GM18867 (cell line): ENCODE measurements around the gene ETFDH.
A peak's percentile ranks its signal among the peaks of the same experiment; 100 is the strongest.
"Not testable (repeated sequence)": the region's sequence is repeated elsewhere in the genome, so short reads cannot be mapped to it uniquely, and the experiment has no call there.

Experiments
- ATAC-seq: cut with Tn5 transposase; IDR thresholded peaks from one replicate; pipeline ENCODE4 v1.9.1; 2021; ENCODE audit warnings: mild to moderate bottlenecking, moderate library complexity; ENCODE audit not compliant: unreplicated experiment

Gene ETFDH

GRCh38 chr4:158671915-158672806, at the start of gene ETFDH:
TSS of gene ETFDH (plus strand) at chr4:158672296. CDS start at chr4:158672457, 161 bp downstream.
- ATAC-seq: peak; percentile 79

- ATAC-seq: peak; percentile 89
Measured at GRCh38 chr4:158624889-158625478, 47.1 kb upstream of the ETFDH start.

DNA sequence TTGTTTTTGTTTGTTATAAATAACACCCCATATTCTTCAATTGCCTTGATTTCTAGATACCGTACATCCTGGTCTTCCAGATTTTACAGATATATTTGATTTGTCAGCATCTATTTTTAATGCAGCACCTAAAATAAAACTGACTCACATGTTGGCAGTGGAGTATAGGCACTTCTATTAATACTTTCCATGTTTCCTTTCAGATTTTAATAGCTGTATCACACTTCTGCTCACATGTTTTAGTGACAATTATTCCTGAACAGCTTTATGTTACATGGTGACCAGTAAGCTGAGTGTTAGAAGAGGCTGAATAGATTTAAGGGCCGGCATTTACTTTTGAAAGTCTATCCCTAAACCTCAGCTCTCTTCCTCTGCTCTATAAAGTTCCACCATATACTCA, 46.6 kb upstream of the ETFDH start:
- ATAC-seq: no peak

- ATAC-seq: no peak
Measured at GRCh38 chr4:158630893-158631292, 41.2 kb upstream of the ETFDH start.

GRCh38 chr4:158636619-158637018, 35.5 kb upstream of the ETFDH start:
- ATAC-seq: no peak

DNA sequence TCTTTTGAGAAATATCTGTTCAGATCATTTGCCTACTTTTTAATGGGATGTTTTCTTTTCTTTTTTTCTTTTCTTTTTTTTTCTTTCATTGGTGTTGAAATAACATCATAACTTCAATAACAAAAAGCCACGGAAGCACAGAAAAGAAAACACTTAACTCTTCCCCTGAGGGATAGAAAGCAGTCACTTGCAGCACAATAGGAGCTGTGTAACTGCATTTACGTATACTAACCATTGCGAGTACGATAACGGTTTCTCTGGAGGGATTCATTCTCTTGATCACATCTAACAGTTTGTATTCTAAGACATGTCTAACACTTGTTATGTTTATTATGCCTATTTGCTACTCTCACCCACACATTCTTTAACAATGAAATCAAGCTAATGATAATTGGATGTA, 27.7 kb upstream of the ETFDH start:
- no peak for ATAC-seq

DNA sequence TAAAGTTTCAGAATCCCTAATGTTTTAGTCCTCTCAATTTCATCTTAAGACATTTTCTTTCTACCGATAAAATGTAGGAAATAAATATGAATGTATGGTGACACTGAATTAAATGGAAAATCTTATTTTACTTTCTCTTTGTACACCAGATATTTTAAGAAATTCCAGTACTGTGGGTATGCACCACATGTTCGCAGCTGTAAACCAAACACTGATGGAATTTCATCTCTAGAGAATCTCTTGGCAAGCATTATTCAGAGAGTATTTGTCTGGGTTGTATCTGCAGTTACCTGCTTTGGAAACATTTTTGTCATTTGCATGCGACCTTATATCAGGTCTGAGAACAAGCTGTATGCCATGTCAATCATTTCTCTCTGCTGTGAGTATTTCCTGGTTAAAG, 27.3 kb upstream of the ETFDH start:
- no peak for ATAC-seq

DNA sequence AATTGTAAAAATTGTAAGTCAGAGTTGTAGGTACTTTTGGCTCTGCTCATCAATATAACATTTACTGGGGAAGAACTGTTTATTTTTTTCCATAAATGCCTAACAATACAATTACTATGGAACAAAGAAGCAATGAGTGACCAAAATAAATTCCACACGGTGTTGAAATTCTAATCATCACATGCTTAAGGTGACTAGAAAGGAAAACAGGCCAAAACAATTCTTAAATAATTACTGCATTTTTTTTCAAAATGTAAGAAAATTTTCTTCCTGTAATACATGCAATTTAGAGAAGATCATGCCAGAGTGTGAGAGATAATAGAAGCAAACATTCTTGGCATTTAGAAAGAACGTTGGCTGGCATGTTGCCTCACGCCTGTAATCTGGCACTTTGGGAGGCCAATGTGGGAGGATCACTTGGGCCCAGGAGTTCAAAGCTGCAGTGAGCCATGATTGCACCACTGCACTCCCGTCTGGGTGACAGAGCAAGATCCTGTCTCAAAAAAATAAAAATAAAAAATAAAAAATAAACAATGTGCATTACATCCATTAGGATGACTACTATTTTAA, 22.9 kb upstream of the ETFDH start:
- ATAC-seq: no peak

GRCh38 chr4:158652920-158653319, 19.2 kb upstream of the ETFDH start:
- peak; percentile 64 for ATAC-seq

DNA sequence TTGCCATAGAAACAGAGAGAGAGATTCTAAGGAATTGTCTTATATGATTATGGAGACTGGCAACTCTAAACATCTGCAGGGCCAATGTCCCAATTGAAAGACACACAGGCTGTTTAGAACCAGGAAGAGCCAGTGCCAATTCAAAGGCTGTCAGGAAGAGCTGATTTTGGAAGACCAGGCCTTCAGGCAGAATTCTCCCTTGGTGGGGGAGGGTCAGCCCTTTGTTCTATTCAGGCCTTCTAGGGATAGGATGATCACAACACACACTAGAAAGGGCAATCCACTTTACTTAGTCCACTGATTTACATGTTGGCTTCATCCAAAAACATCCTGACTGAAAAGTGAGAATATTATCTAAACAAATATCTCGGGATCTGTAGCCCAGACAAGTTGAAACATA, 15.7 kb upstream of the ETFDH start:
- no peak for ATAC-seq

- no peak for ATAC-seq
Measured at GRCh38 chr4:158657291-158657690, 14.8 kb upstream of the ETFDH start.

GRCh38 chr4:158663255-158663654, 8.8 kb upstream of the ETFDH start:
- ATAC-seq: not testable (repeated sequence)

- ATAC-seq: not testable (repeated sequence)
Measured at GRCh38 chr4:158663707-158664625, 8.1 kb upstream of the ETFDH start.

- ATAC-seq: no peak
Measured at GRCh38 chr4:158664806-158665205, 7.3 kb upstream of the ETFDH start.

- ATAC-seq: no peak
Measured at GRCh38 chr4:158666892-158667291, 5.2 kb upstream of the ETFDH start.

- no peak for ATAC-seq
Measured at GRCh38 chr4:158667651-158668198, 4.4 kb upstream of the ETFDH start.

DNA sequence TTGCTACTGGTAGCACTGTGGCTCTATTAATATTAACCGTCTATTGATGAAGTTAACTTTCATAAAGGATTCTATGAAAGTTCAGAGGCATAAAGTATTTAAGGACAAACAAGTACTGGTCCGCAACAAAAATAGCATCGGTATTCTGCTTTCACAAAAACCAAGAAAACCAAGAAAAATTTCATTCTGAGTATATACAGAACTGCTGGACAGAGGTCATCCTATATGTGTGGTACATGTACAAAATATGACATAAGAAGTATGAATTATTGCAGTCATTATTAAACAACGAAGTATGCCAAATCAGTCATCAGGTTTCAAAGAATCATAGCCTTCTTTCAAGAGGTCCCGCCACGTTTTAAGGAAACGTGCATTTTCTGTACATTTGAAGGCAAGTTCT, 2.8 kb upstream of the ETFDH start:
- ATAC-seq: no peak

DNA sequence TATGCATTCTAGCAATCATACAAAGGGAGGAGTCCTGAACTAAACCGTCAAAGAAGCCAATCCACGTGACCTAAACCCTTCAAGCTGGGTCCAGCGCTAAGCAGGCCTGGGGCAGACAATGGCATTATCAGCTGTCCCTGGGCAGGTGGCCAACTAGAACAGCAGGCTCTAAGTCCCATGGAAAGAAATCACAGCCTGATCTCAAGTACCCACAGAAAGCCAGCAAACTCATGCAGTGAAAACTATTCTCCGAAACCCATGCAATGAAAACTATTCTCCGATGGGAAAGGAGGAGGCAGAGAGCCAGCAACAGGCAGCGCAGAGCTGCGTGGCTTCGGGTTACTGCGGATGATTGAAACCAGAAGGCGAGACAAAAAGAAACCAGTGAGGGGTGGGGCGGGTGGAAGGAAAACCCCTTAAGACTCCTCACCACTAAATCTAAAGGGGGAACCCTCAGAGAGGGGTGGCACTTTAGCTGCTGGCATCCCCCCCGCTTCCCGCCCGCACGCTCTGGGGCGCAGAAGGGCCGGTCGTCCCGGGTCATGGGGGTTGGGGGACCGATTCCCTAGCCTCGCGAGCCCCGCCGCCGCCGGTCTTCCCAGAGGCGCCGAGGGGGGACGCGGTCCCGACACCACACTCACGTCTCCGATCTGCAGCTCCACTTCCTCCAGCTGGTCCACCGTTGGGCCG, 976 bp upstream of the ETFDH start:
- peak; percentile 22 for ATAC-seq

DNA sequence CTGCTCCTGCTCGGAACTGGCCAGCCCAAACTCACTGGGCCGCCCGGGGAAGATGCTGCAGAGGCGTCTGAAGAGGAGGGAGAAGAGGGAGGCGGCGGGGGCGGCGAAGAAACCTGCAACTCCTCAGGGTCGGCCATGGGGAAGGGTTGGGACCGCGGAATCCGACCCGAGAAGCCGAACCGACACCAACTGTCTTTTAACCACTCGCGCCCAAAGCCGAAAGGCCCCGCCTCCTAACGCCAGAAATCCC, 506 bp upstream of the ETFDH start, which contains the start of gene C4orf46:
Gene C4orf46, minus strand, starts transcription at position 223 of the 250 bp plus-strand sequence. Its CDS starts 86 bp downstream, at position 137.
- ATAC-seq: no peak

- ATAC-seq: no peak
Measured at GRCh38 chr4:158673633-158674032, 1.5 kb downstream of the ETFDH start.
